AG09309 (cell line): ENCODE measurements around the gene LARGE2.

Experiments used
- DNase-seq: peaks from one replicate; pipeline ENCODE4 v3.0.0-alpha.2; 2010; ENCODE audit warnings: low read depth
- H3K4me3 ChIP-seq: 2 replicates; pipeline ENCODE4 v1.5.1; 2011; ENCODE audit warnings: mild to moderate bottlenecking, low read depth, low read length, moderate library complexity; ENCODE audit not compliant: control insufficient read depth
- TF ChIP-seq, protein P1 (sequence below): IDR thresholded peaks from 2 replicates; pipeline ENCODE4 v1.5.1; 2011; ENCODE audit warnings: mild to moderate bottlenecking, low read depth, low read length, inconsistent platforms; ENCODE audit not compliant: insufficient read depth, control insufficient read depth; ENCODE audit errors: missing control alignments

The LARGE2 gene

GRCh38 chr11:45920531-45921477 is 1.7 kb upstream of the LARGE2 start:
- TF ChIP-seq, protein P1, sequence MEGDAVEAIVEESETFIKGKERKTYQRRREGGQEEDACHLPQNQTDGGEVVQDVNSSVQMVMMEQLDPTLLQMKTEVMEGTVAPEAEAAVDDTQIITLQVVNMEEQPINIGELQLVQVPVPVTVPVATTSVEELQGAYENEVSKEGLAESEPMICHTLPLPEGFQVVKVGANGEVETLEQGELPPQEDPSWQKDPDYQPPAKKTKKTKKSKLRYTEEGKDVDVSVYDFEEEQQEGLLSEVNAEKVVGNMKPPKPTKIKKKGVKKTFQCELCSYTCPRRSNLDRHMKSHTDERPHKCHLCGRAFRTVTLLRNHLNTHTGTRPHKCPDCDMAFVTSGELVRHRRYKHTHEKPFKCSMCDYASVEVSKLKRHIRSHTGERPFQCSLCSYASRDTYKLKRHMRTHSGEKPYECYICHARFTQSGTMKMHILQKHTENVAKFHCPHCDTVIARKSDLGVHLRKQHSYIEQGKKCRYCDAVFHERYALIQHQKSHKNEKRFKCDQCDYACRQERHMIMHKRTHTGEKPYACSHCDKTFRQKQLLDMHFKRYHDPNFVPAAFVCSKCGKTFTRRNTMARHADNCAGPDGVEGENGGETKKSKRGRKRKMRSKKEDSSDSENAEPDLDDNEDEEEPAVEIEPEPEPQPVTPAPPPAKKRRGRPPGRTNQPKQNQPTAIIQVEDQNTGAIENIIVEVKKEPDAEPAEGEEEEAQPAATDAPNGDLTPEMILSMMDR = no peak
- no peak overlapping the region for H3K4me3 ChIP-seq
- no peak for DNase-seq

GRCh38 chr11:45921561-45922424 is 663 bp upstream of the LARGE2 start:
- no peak overlapping the region for H3K4me3 ChIP-seq

DNA sequence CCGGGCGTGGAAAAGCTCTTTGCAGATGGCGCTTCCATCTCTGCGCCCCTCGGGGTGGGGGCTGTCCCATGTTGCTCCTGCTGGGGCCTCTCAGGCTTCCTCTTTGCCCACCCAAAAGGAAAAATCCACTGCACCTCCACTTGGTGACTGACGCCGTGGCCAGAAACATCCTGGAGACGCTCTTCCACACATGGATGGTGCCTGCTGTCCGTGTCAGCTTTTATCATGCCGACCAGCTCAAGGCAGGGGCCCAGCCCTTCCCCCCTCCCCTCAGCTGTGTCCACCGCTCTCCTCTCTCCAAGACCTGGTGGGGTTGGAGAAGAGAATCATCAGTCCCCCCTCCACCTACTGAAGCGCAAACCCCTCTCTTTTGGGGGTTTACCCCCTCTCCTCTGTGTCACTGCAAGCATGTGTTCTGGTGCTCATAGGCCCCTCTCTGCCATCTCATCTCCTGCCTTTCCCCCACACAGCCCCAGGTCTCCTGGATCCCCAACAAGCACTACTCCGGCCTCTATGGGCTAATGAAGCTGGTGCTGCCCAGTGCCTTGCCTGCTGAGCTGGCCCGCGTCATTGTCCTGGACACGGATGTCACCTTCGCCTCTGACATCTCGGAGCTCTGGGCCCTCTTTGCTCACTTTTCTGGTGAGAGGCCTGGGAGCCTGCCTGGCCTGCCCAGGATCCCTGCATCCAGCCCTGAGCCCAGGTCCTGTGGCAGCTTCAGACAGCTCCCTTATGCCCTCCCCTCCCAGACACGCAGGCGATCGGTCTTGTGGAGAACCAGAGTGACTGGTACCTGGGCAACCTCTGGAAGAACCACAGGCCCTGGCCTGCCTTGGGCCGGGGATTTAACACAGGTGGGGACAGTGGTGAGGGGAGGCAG is 1.8 kb downstream of the LARGE2 start:
- no peak overlapping the region for H3K4me3 ChIP-seq
- TF ChIP-seq, protein P1 = no peak
- no peak for DNase-seq

More at GRCh38 chr11:45921561-45922424, 663 bp upstream of the LARGE2 start:
- TF ChIP-seq, protein P1 = no peak
- no peak for DNase-seq

DNA sequence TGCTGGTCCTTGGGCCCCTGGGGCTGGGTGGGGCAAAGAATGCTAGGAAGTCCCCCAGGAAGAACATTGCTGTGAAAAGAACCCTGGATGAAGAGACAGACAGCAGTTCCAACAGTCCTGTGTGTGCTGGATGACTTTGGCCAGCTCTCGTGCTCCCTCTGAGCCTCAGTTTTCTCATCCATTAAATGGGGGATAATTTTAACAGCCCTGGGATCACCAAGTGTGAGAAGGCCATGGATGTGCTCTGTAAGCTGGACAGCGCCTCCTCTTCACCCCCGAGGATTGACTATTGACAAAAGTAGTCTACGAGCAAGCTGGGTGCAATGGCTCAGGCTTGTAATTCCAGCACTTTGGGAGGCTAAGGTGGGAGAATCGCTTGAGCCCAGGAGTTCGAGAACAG is 2.5 kb downstream of the LARGE2 start:
- no peak overlapping the region for H3K4me3 ChIP-seq
- TF ChIP-seq, protein P1 = no peak
- DNase-seq = no peak

DNA sequence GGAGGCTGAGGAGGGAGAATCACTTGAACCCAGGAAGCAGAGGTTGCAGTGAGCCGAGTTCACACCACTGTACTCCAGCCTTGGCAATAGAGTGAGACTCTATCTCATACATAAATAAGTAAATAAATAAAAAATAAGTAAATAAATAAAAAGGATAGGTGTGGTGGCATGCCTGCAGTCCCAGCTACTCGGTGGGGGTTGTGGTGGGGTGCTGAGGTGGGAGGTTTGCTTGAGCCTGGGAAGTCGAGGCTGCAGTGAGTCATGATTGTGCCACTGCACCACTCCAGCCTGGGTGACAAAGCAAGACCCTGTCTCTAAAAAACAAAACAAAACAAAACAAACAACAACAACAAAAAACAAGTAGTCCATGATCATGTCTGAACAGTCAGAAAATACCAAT is 3.1 kb downstream of the LARGE2 start:
- TF ChIP-seq, protein P1 = no peak
- no peak overlapping the region for H3K4me3 ChIP-seq
- no peak for DNase-seq

DNA sequence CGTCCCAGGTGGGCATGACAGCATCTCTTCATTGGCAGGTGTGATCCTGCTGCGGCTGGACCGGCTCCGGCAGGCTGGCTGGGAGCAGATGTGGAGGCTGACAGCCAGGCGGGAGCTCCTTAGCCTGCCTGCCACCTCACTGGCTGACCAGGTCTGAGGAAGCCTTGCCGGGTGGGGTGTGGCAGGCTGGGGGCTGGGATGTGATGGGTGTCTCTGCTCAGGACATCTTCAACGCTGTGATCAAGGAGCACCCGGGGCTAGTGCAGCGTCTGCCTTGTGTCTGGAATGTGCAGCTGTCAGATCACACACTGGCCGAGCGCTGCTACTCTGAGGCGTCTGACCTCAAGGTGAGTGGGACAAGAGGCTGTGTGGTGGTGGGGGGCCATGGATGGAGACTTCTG is 3.5 kb downstream of the LARGE2 start:
- DNase-seq = no peak
- TF ChIP-seq, protein P1 = no peak
- no peak overlapping the region for H3K4me3 ChIP-seq
